ENCODE results near the gene UBE2L3. TPM values are rescaled to one million over a fixed set of nuclear protein-coding genes. Genes with fewer than 3 reads are reported as not detected.

The UBE2L3 gene
- polyA plus RNA-seq, 1 donor (not counting 4 experiments of a cell fraction or from before 2014, with no cell fraction given) = 80.8 TPM

GRCh38 chr22:21602579-21602978 is 35.1 kb downstream of the UBE2L3 start:
- no peak overlapping the region for H3K4me3 ChIP-seq (ENCODE audit: control insufficient read depth in 2 of 3, extremely low read depth in 1 of 3, insufficient read depth in 2 of 3, low read depth in 1 of 3, low read length in 3 of 3)
- no peak overlapping the region for H3K4me2 ChIP-seq (ENCODE audit: control insufficient read depth, extremely low read depth, insufficient read depth, low read depth, low read length)
- H3K4me1 ChIP-seq (ENCODE audit: control insufficient read depth, extremely low read depth, insufficient read depth, low read length) = no peaks in the 10 kb centered on the region
- no peak for DNase-seq (ENCODE audit: low read depth, low spot score)
- no peak overlapping the region for H2AFZ ChIP-seq (ENCODE audit: control insufficient read depth, low read length)
- H3K36me3 ChIP-seq (ENCODE audit: control insufficient read depth in 2 of 2, extremely low read depth in 1 of 2, insufficient read depth in 2 of 2, low read length in 2 of 2) = peaks cover 6 to 7% of the 10 kb centered on the region in 2 experiments
- no peak overlapping the region for H3K9ac ChIP-seq (ENCODE audit: control insufficient read depth, extremely low read depth, insufficient read depth, low read length)
- H3K27me3 ChIP-seq (ENCODE audit: control insufficient read depth, extremely low read depth, insufficient read depth, low read length) = no peaks in the 10 kb centered on the region
- H3K9me1 ChIP-seq (ENCODE audit: control insufficient read depth, extremely low read depth, insufficient read depth, low read length) = peaks cover 3% of the 10 kb centered on the region
- H3K27ac ChIP-seq (ENCODE audit: control insufficient read depth, insufficient read depth, low read length) = no peak overlapping the region
- peaks cover 31% of the 10 kb centered on the region for H4K20me1 ChIP-seq (ENCODE audit: control insufficient read depth, extremely low read depth, insufficient read depth, low read length)
- dilution Hi-C loops (cut with MboI; ENCODE audit: extremely low pct_ligation_motif_present, low sequenced_read_pairs) = no loop called here
- H3K9me3 ChIP-seq (ENCODE audit: control insufficient read depth, low read depth, low read length) = no peaks in the 10 kb centered on the region
- no peak for FAIRE-seq
- TF ChIP-seq CTCF (optimal IDR thresholded peaks at IDR 0.05 in 1 of 3, IDR thresholded peaks at IDR 0.05 in 1 of 3, conservative IDR thresholded peaks at IDR 0.05 in 1 of 3; ENCODE audit: extremely low read depth in 1 of 3, insufficient read depth in 2 of 3, low read length in 3 of 3) (no peak), EZH2 (IDR thresholded peaks at IDR 0.05; ENCODE audit: low read length) (no peak)
- peaks cover 92% of the 10 kb centered on the region for H3K79me2 ChIP-seq (ENCODE audit: control insufficient read depth, insufficient read depth, low read length)

- H3K9ac ChIP-seq (ENCODE audit: control insufficient read depth, extremely low read depth, insufficient read depth, low read length) = no peak overlapping the region
- no peak overlapping the region for H3K4me2 ChIP-seq (ENCODE audit: control insufficient read depth, extremely low read depth, insufficient read depth, low read depth, low read length)
- FAIRE-seq (no peak), DNase-seq (ENCODE audit: low read depth, low spot score) (no peak)
- no peak overlapping the region for H3K27ac ChIP-seq (ENCODE audit: control insufficient read depth, insufficient read depth, low read length)
- TF ChIP-seq EZH2 (IDR thresholded peaks at IDR 0.05; ENCODE audit: low read length) = no peak
- no peak for TF ChIP-seq CTCF (optimal IDR thresholded peaks at IDR 0.05 in 1 of 3, IDR thresholded peaks at IDR 0.05 in 1 of 3, conservative IDR thresholded peaks at IDR 0.05 in 1 of 3; ENCODE audit: extremely low read depth in 1 of 3, insufficient read depth in 2 of 3, low read length in 3 of 3)
- peaks cover 29% of the 10 kb centered on the region for H4K20me1 ChIP-seq (ENCODE audit: control insufficient read depth, extremely low read depth, insufficient read depth, low read length)
- H3K36me3 ChIP-seq (ENCODE audit: control insufficient read depth in 2 of 2, extremely low read depth in 1 of 2, insufficient read depth in 2 of 2, low read length in 2 of 2) = peaks cover 6 to 10% of the 10 kb centered on the region in 2 experiments
- dilution Hi-C loops (cut with MboI; ENCODE audit: extremely low pct_ligation_motif_present, low sequenced_read_pairs) = no loop called here
- H2AFZ ChIP-seq (ENCODE audit: control insufficient read depth, low read length) = no peak overlapping the region
- peaks cover 3% of the 10 kb centered on the region for H3K9me1 ChIP-seq (ENCODE audit: control insufficient read depth, extremely low read depth, insufficient read depth, low read length)
- H3K4me1 ChIP-seq (ENCODE audit: control insufficient read depth, extremely low read depth, insufficient read depth, low read length) = no peaks in the 10 kb centered on the region
- H3K9me3 ChIP-seq (ENCODE audit: control insufficient read depth, low read depth, low read length) = no peaks in the 10 kb centered on the region
- no peaks in the 10 kb centered on the region for H3K27me3 ChIP-seq (ENCODE audit: control insufficient read depth, extremely low read depth, insufficient read depth, low read length)
- no peak overlapping the region for H3K4me3 ChIP-seq (ENCODE audit: control insufficient read depth in 2 of 3, extremely low read depth in 1 of 3, insufficient read depth in 2 of 3, low read depth in 1 of 3, low read length in 3 of 3)
- H3K79me2 ChIP-seq (ENCODE audit: control insufficient read depth, insufficient read depth, low read length) = peaks cover 90% of the 10 kb centered on the region
Measured at GRCh38 chr22:21603973-21604372, 36.5 kb downstream of the UBE2L3 start.
